BJ (cell line): ENCODE results near the gene GCK. TPM values are rescaled to one million over a fixed set of nuclear protein-coding genes. Genes with fewer than 3 reads are reported as not detected.
A peak's percentile ranks its signal among the peaks of the same experiment; 100 is the strongest.
"Not testable (repeated sequence)": the region's sequence is repeated elsewhere in the genome, so short reads cannot be mapped to it uniquely, and the experiment has no call there.

Experiments used
- CTCF ChIA-PET: fragments of 350-600 bp; formaldehyde crosslinking; extraction: SDS; loops from one replicate; lab custom pipeline; 2021; ENCODE audit warnings: antibody characterized with exemption, inconsistent platforms; lab: Yijun Ruan, JAX
- POLR2A ChIA-PET: fragments of 300-600 bp; sonication (Branson Sonifier 250); formaldehyde crosslinking; extraction: SDS; loops from one replicate; lab custom pipeline; 2021; ENCODE audit warnings: antibody characterized with exemption; lab: Charles Lee
- DNase-seq: peaks from one replicate; pipeline ENCODE4 v3.0.0-alpha.2; 2011; ENCODE audit warnings: low read depth
- H3K27me3 ChIP-seq: 2 replicates; pipeline ENCODE4 v1.6.0; 2011; ENCODE audit warnings: low read length; ENCODE audit not compliant: control insufficient read depth, insufficient read depth
- H3K36me3 ChIP-seq: 2 replicates; pipeline ENCODE4 v1.5.1; 2011; ENCODE audit warnings: low read length; ENCODE audit not compliant: control insufficient read depth, insufficient read depth
- H3K4me3 ChIP-seq: 2 replicates; pipeline ENCODE4 v1.5.1; 2011; ENCODE audit warnings: low read depth, mild to moderate bottlenecking, control low read depth, low read length
- CTCF ChIP-seq: IDR thresholded peaks from 2 replicates; pipeline ENCODE4 v1.5.1; 2011; ENCODE audit warnings: low read depth, mild to moderate bottlenecking, control low read depth, inconsistent platforms, low read length, moderate library complexity; ENCODE audit not compliant: insufficient read depth
- polyA plus RNA-seq: library from polyadenylated mRNA; depleted of rRNA; stranded (reverse); fragments of >200 nt; gene quantifications from 2 replicates; pipeline ENCODE4 v1.2.3, GENCODE V29; 2011

The GCK gene
- polyA plus RNA-seq, 1 experiment, result 0.40 TPM

DNA sequence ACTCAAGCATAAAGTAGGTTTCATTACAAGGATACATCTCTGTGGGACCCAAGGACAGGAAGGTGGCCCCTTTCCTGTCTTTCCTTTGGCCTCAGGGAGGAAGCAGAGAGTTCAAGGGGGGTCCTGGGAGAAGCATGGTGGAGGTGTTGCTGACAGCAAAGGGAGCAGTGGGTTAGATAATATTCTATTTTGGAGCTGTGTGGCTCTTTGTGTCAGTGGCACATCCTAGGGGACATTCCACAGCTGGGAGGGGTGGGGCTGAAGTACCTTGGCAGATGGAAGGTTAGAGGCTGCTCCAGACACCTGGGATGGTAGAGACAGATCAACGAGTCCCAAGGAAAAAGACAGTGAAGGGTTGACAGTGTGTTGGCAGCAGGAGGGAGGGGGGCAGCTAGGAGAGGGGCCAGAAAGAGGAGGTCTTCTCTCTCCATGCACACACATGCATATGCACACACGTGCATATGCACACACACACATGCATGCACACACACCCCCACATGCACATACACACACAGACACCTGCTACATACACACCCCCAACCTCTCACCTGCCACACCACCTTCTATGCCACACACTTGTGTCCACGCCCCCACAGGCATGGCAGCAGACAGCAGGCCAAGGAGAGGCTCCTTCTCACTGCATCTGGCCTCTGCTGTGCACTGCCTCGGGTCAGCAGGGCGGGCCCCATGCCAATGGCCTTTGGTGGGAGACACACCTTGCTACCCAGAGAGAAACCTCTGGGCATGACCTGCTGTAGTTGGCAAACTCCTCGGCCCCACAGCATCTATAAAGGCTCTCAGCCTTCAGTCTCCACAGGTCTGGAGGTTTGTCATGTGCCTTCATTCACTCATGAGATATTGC is 60.3 kb downstream of the GCK start:
- Histone ChIP-seq H3K36me3 (no peaks in the 10 kb centered on the region), H3K27me3 (no peaks in the 10 kb centered on the region), H3K4me3 (no peak overlapping the region)
- CTCF ChIA-PET, result interaction anchor here (1.6 kb wide), 1 partner anchor 67 kb away, joined by 3 read pairs; no protein-coding TSS in a partner anchor
- POLR2A ChIA-PET, result no interaction called here
- DNase-seq, result no peak
- no peak for TF ChIP-seq CTCF

DNA sequence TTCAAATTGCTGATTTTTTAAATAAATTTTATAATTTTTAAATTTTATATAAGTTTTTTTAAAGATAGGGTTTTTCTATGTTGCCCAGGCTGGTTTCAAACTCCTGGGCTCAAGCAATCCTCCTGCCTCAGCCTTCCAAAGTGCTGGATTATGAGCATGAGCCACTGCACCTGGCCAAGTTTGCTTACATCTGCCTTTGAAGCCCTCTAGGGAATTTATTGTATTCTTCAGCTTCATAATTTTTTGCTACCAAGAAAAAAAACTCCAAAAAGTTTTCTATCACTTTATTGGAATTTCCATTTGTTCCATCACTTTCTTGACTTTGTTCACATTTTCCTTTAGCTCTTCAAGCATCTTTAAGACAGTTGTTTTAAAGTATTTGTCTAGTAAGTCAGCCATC is 62.1 kb downstream of the GCK start:
- ChIA-PET CTCF (interaction anchor here (1.6 to 5.8 kb wide), 2 partner anchors 56 to 69 kb away, joined by 3 to 24 read pairs; no protein-coding TSS in a partner anchor), POLR2A (no interaction called here)
- Histone ChIP-seq H3K27me3 (no peaks in the 10 kb centered on the region), H3K36me3 (no peaks in the 10 kb centered on the region), H3K4me3 (no peak overlapping the region)
- no peak for DNase-seq
- no peak for TF ChIP-seq CTCF

- CTCF ChIA-PET, result interaction anchor here (1.7 to 5.8 kb wide), 3 partner anchors 55 to 70 kb away, joined by 4 to 24 read pairs (median 5); no protein-coding TSS in a partner anchor
- DNase-seq, H3K4me3 ChIP-seq, POLR2A ChIA-PET, H3K36me3 ChIP-seq, H3K27me3 ChIP-seq: not testable (repeated sequence)
Measured at GRCh38 chr7:44126574-44126973, 62.7 kb downstream of the GCK start.

- POLR2A ChIA-PET, result no interaction called here
- Histone ChIP-seq H3K27me3 (no peaks in the 10 kb centered on the region), H3K36me3 (peaks cover 3% of the 10 kb centered on the region), H3K4me3 (no peak overlapping the region)
- no peak for TF ChIP-seq CTCF
- no peak for DNase-seq
- CTCF ChIA-PET, result interaction anchor here (0.8 to 5.8 kb wide), 7 partner anchors 9 to 76 kb away, joined by 3 to 24 read pairs (median 5); no protein-coding TSS in a partner anchor
Measured at GRCh38 chr7:44124822-44125202, 64.4 kb downstream of the GCK start.

DNA sequence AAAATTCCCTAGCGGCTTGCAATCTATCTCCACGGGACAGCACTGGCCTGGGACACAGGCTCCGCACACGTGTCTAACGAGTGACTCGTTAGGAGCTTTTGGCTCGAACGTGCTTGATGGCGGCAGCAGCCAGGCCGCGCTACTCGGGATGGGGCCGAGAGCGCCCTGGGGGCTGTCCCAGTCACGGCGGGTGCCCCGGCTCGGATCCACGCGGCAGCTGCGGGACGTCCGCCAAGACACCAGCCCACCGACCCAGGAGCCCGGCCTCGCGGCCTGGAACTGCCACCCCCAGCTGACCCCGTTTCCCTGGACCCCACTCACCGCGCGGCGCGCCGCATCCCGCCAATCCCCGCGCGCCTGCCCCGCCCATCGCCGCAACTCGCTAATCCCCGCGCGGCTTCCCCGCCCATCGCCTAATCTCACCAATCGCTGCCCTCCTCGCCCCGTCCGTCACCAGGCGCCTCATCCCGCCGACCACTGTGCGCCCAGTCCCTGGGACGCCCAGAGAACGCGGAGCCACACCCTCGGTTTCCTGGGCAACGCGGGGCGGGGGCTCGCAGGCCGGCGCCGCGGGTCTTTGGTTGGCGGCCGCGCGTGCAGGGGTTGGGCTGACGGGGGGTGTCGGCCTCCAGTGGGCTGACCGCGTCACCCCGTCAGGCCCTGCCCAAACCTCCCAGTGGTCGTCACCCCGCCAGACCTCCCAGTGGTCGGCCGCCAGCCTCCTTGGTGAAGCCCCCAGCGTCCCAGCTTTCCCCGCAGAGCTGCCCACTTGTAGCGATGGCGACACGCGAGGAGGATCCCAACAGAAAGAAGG is 65.8 kb downstream of the GCK start, which contains the start of gene POLD2:
TSS of gene POLD2 (minus strand) at position 359 of the 814 bp plus-strand sequence. CDS start 1,495 bp downstream, outside the sequence.
- ChIA-PET POLR2A (interaction anchor here (0.5 to 0.6 kb wide), 4 partner anchors 9 to 554 kb away, joined by 3 to 5 read pairs (median 4); no protein-coding TSS in a partner anchor), CTCF (interaction anchor here (1.0 to 5.8 kb wide), 10 partner anchors 8 to 117 kb away, joined by 3 to 24 read pairs (median 6); no protein-coding TSS in a partner anchor)
- no peaks in the 10 kb centered on the region for H3K27me3 ChIP-seq
- H3K4me3 ChIP-seq, result peak within 1 kb of the TSS; percentile 80
- no peak for TF ChIP-seq CTCF
- peaks cover 5% of the 10 kb centered on the region for H3K36me3 ChIP-seq
- DNase-seq, result peak; percentile 77
